Activated naive CD4-positive, alpha-beta T cell treated with anti-CD3 and anti-CD28 coated beads, Interleukin-2, amount 50 U/mL, for 72 hours (primary cell): ENCODE results near the gene C2orf49. TPM values are rescaled to one million over a fixed set of nuclear protein-coding genes. Genes with fewer than 3 reads are reported as not detected.

Experiments used
- ATAC-seq, 2 donors: fragments of 150-1000 bp; cut with Tn5 transposase; 2 replicates each; pipeline ENCODE4 v1.10.0; 2021; ENCODE audit warnings: mild to moderate bottlenecking in 2 of 2, moderate library complexity in 2 of 2
- DNase-seq, 2 donors: peaks; one replicate each; pipeline ENCODE4 v3.0.0; 2021 to 2022; ENCODE audit warnings: low spot score in 2 of 2
- H3K27ac Mint-ChIP-seq, 2 donors: one replicate each; pipeline ENCODE4 v1.8.0; 2022; ENCODE audit warnings: mild to moderate bottlenecking in 2 of 2, mixed read lengths in 2 of 2
- H3K36me3 Mint-ChIP-seq, 2 donors: one replicate each; pipeline ENCODE4 v1.8.0; 2022; ENCODE audit warnings: mixed read lengths in 2 of 2
- H3K9me3 Mint-ChIP-seq, 2 donors: one replicate each; pipeline ENCODE4 v1.8.0; 2022; ENCODE audit warnings: mixed read lengths in 2 of 2
- total RNA-seq, 2 donors: library from RNA; stranded (reverse); gene quantifications; one replicate each; pipeline ENCODE4 v1.2.3, GENCODE V29; 2022

Gene C2orf49
- total RNA-seq, 2 donors from 2014 or later: 24.1 to 25.0 TPM

DNA sequence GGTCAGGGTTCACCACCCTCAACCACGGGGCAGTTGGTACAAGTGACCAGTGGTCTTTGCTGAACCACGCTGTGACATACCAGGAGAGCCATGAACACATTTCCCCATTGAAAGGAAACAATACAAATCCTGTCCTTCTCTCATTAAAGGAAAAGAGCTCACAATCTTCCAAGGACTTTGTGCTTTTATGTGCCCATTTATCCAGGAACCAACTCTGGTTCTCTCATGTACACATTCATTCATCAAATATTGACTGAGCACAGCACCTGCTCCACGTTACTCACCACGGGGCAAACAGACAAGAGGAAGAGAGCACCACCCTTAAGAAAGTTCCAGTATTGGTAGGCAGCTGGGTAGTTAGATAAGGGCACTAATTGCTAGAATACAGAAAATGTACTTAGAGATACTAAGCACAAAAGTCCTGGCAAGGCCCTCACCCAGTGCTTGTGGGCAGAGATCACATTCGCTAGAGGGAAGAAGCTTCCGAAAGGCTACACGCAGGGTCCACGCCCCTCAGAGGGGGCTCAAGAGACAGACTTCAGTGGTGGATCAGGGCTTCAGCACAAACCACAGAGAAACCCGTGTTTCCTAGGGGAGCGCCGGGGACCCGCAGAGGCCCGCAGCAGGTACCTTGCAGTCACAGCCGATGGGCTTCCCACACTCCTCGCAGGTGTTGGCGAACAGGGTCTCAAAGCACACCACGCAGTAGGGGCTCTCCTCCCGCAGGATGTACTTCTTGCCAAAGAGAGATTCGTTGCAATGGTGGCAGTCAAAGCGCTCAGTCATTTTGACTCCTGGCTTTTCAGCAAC lies 48.6 kb downstream of the C2orf49 start:
- no peaks in the 10 kb centered on the region for H3K9me3 Mint-ChIP-seq
- ATAC-seq (no peak), DNase-seq (no peak)
- H3K27ac Mint-ChIP-seq: no peak overlapping the region
- H3K36me3 Mint-ChIP-seq: no peaks in the 10 kb centered on the region

DNA sequence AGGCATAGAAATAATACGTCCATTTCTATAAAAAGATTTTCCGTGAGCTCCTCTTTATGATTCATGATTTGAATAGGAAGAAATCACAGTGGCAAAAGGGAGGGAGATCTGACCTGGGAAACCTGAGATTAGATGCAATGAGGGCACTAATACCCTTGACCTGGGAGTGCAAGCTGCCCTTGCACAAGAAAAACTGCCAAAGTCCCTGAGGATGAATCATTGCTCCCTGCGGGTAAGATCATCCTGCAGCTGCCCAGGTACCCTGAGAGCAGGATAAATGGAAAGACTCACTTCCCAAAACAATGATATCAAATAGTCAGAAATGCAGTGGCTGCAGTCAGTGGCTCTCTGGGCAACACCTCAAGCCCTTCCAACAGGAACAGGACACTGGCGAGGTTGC lies 49.9 kb downstream of the C2orf49 start:
- no peaks in the 10 kb centered on the region for H3K9me3 Mint-ChIP-seq
- DNase-seq (no peak), ATAC-seq (no peak)
- no peak overlapping the region for H3K27ac Mint-ChIP-seq
- no peaks in the 10 kb centered on the region for H3K36me3 Mint-ChIP-seq

DNA sequence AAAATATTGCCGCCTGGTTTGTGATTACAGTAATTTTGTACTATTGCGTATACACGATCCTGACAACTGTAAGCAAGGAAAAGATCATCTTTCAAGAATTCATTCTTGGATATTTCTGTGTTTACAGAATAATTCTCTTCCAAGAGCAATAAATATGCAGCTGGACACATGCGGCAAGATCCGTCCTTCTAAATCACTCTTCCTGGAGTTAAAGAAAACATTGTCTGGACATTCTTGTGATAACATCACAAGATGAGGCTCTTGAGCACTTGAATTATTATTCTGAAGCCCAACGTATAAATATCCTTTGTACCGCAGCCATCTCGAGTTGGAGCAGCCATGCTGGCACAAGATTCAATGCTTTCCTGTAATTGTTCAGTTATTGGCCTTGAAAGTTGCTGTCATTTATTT lies 51.6 kb downstream of the C2orf49 start:
- Mint-ChIP-seq H3K27ac (no peak overlapping the region), H3K9me3 (no peaks in the 10 kb centered on the region), H3K36me3 (no peaks in the 10 kb centered on the region)
- ATAC-seq (no peak), DNase-seq (no peak)

DNA sequence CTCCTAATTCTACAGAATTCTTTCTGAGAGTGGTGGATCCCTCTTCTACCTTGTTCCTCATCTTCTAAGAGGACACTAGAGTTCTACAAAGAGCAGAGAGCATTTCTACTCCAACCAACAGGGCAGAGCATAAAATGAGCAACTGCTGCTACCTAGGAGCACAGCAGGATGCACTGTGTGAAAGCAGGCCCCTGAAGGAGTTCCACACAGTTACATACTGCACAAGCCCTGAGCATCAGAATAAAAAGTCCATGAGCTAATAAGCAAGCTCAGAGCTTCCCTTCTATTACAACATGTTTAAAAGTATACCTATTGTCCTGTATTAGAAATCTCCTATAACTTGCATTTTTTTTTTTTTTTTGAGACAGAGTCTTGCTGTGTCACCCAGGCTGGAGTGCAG lies 53.1 kb downstream of the C2orf49 start:
- ATAC-seq (no peak), DNase-seq (no peak)
- H3K27ac Mint-ChIP-seq: no peak overlapping the region
- H3K9me3 Mint-ChIP-seq: no peaks in the 10 kb centered on the region
- H3K36me3 Mint-ChIP-seq: no peaks in the 10 kb centered on the region

DNA sequence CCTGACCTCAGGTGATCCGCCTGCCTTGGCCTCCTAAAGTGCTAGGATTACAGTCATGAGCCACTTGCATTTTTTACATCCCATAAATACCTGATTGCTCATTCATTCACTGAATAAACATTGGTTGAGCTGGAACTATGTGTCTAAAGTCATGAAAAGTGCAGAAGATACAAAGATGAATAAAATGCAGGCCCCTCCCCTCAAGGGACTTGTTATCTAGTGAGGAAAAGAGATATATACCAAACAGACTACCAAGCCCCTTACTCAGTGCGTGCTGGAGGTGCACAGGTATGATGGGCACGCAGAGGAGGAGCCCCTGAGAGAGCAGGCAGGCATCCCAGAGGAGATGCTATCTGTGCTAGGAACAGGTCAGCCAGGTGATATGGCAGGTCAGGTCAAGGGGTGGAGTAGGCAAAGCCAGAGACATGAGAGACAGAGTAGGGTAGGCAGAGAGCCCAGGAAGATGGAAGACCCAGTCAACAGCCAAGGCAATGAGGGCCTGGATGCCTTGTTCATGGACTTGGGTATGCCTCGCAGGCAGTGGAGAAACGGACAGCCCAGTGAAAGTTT lies 53.8 kb downstream of the C2orf49 start:
- ATAC-seq: no peak
- H3K27ac Mint-ChIP-seq: no peak overlapping the region
- no peak for DNase-seq
- no peaks in the 10 kb centered on the region for H3K9me3 Mint-ChIP-seq
- no peaks in the 10 kb centered on the region for H3K36me3 Mint-ChIP-seq

DNA sequence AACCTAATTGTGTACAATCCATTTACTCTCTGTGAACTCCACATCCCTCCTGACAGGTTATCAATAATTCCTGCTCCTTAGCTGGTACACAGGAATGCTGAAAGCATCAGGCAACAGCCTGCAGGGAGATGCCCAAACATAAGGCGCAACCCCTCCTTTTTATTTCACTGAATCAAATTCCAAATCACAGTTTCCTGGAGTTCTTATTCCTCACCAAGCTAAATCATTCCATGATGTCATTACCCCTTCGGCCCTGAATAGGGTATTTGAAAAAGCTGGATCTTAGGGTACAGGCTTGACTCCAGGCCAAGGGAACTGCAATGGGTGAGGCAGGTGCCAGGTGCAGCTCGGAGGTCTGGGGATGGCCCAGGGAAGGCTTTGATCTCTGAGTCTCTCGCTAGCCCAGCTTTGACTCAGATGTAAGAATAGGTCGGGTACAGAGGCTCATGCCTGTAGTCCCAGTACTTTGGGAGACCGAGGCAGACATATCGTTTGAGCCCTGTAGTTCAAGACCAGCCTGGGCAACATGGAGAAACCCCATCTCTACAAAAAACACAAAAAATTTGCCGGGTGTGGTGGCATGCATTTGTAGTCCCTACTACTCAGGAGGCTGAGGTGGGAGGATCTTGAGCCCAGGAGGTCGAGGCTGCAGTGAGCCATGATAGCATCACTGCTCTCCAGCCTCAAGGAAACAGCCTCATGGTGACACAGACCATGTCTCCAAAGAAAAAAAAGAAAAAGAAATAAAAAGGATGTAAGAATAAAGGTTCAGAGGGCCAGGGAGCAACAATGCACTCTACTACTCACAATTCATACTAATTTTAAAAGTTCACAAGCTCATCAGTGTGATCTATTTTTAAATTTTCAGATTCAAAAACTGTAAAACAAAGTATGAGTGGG lies 54.7 kb downstream of the C2orf49 start:
- Mint-ChIP-seq H3K27ac (no peak overlapping the region), H3K36me3 (no peaks in the 10 kb centered on the region), H3K9me3 (no peaks in the 10 kb centered on the region)
- ATAC-seq (no peak), DNase-seq (no peak)

DNA sequence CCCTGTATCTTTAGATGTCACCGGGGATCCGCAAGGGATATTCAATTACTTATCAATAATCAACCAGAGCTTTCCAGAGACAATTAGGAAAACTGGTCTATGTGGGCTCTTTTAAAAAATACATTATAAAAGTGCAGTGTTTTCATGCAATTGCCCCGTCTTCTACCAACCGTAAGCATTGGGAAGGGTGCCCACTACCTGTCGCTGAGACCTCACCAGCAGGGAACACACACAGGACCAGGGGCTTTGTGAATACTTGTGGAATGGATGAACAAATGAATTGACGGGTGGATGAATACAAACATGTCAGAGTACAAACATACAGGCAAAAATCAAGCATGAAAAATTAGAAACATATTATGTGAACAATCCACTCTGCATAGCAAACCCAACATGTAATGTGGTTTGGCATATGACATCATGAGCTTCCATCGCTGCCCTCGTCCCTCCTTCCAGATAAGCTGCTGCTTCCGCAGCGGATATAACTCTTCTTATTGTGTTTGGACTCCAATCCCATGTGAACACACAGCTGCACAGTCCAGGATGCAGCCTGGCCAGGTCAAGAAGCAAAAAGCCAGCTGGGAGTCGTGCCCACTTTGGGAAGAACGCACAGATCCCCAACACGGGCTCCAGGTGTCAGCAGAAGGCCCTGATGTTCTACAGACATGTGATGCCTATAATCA lies 56.2 kb downstream of the C2orf49 start:
- H3K9me3 Mint-ChIP-seq: no peaks in the 10 kb centered on the region
- ATAC-seq (no peak), DNase-seq (no peak)
- no peaks in the 10 kb centered on the region for H3K36me3 Mint-ChIP-seq
- H3K27ac Mint-ChIP-seq: peak overlapping the region; percentile 3 to 57

DNA sequence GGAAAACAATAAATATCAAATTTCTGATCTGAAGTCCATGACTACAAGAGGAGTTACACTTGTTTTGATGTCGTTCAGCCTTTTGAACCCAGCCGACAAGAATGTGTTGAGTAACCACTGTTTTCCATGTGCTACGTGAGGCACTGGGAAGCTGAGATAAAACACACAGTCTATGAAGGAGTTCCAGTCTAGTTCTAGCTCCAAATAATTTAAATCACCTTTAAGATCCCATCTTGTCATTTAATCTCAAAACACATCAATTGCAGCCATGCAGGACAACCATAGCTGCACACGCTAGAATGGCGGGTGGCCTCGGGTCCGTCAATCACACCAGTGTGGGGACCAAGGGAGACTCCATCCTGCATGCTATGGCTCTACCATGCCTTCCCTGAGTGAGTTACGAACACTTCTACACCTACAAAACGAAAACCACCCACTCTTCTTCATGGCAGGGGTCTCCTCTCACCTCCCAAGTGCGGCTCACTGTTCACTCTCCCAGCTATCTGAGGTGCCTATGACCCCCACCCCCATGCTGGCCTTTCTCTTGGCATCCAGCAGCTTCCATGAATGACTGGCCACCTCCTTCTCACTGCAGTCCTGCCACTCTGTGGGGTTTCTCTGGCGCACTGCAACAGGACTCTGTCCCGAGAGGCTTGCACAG lies 57.7 kb downstream of the C2orf49 start:
- ATAC-seq (no peak), DNase-seq (no peak)
- peak overlapping the region in 1 of 2 donors; percentile 5 for H3K27ac Mint-ChIP-seq
- no peaks in the 10 kb centered on the region for H3K9me3 Mint-ChIP-seq
- no peaks in the 10 kb centered on the region for H3K36me3 Mint-ChIP-seq

DNA sequence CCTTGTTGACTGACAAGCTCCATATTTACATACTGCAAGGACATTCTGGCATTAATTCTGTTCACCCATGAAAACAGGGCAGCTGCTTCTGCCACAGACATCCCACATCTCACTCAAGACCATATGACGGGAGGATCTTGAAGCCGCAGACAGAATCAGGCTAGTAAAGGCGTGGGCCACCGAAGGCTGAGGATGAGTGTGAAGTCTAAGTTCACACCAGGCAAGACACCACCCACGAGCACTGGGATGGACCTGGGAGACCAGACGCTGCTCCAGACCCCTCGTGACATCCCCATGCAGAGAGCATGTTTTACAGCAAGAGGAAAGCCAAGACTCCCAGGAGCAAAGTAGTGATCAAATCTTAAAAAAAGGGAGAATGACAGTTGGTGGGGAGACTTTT lies 58.4 kb downstream of the C2orf49 start:
- no peaks in the 10 kb centered on the region for H3K9me3 Mint-ChIP-seq
- no peaks in the 10 kb centered on the region for H3K36me3 Mint-ChIP-seq
- ATAC-seq (no peak), DNase-seq (no peak)
- H3K27ac Mint-ChIP-seq: peak overlapping the region in 1 of 2 donors; percentile 5

DNA sequence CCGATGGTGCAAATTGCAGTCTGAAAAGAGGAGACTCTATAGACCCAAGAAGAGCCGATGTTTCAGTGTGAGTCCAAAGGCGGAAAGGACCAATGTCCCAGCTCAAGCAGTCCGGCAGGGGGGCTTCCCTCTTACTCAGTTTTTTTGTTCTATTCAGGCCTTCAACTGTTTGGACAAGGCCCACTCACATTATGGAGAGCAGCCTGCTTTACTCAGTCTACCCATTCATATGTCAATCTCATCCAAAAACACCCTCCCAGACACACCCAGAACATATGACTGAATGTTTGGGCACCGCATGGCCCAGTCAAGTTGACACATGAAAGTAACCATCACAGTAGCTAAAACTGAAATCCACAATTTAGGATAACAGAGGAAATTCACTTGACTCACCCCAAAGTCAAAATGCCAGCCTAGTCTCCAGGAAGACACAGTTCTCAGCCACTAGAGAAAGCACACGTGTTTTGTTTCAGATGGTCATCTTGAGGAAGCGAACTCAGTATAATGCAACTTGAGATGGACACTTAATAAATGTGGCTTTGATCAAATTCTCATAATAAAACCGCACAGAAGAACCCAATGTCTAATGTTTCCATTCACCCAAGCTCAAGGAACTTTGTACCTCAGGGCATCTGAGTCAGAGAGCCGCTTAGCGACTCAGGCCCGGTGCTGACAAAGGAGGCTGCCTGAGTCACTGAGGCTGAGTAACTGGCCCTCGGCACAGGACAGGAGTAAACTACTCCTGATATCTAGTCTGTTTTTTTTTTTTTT lies 59.1 kb downstream of the C2orf49 start:
- DNase-seq: peak; percentile 30 to 72
- Mint-ChIP-seq H3K27ac (peak overlapping the region in 1 of 2 donors; percentile 14), H3K36me3 (no peaks in the 10 kb centered on the region), H3K9me3 (no peaks in the 10 kb centered on the region)
- peak; percentile 72 to 84 for ATAC-seq

DNA sequence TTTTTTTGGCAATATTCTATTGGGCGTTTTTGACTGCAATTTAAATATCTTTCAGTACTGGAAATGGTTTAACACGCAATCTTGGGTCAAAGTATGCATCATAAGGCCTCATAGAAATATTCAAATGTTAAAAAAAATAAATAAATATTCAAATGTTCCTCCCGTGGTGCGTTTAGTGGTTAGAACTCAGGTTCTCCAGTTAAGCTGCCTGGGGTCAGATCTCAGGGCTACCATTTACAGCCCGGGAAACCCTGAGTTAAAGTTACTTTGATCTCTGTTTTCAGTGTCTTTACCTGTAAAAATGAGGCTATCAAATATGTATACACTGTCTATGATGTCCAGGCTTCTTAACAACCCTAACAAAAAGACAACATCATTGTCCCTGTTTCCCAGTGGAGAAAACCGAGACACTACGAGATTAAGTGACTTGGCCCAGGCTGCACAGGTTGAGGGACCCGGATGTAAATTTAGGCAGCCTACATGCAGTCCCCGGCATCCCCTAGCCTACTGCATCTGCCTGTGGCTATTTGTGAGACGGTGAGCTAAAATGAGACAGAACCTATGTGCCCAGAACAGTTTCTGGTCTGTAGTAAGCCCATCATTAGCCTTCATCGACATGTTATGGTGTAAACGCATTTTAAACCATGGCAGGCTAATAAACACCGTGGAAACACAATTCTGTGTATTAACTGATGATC lies 59.8 kb downstream of the C2orf49 start:
- H3K9me3 Mint-ChIP-seq: no peaks in the 10 kb centered on the region
- ATAC-seq (no peak), DNase-seq (no peak)
- H3K27ac Mint-ChIP-seq: no peak overlapping the region
- H3K36me3 Mint-ChIP-seq: no peaks in the 10 kb centered on the region

DNA sequence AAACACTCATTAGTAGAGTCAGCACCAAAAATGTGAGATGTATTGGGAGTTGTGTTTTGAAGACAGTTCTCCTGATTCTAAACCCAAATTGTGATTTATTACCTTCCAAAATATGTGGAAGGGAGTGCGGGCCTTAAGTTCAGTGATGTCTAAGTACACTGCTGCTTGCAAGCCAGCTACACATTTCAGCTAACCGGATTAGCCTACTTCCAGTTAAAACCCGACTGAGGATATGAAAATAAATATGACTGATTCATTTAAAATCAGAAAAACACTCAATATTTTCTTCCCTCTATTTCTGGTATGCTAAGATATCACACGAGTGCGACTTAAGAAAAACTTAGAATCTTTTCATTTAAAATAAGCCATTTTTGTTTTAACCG lies 60.6 kb downstream of the C2orf49 start:
- Mint-ChIP-seq H3K36me3 (no peaks in the 10 kb centered on the region), H3K9me3 (no peaks in the 10 kb centered on the region), H3K27ac (peak overlapping the region in 1 of 2 donors; percentile 54)
- DNase-seq (no peak), ATAC-seq (no peak)

DNA sequence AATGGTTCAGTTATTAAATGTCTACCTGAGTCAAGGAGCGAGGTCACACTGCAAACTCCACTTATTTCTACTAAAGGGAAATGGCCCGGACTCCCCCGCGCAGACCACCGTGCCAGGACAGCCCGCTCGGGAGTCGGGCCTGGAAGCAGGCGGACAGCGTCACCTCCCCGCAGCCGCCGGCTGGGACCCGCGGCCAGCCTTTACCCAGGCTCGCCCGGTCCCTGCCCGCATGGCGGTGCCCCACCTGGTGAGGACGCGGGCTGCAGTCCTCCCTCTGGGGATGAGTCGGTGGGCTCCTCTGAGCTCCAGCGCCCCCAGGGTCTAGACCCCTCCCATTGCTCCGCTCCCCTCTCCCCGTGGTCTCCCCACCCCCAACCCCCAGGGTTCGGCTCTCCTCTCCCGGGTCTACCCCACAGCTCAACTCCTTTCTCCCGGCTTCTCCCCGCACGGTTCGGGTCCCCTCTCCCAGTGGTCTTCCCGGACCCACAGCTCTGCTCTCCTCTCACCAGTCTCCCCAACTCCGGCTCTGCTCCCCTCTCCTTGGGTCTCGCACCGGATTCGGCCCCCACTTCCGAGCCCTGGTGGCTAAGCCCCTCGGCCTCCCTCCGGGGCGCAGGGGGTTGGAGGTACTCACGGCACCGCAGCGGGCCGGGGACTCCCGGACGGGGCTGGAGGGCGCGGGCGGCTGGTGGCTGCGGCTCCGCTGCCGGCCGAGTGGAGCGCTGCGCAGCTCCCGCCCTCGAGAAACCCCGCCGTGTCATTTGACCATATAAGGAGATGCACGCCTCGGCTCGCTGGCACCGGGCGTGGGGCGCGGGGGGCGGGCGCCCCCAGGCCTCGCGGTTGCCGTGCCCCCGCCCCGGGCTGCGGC lies 61.2 kb downstream of the C2orf49 start, which contains the start of gene FHL2:
TSS of gene FHL2 (minus strand) at position 716 of the 871 bp plus-strand sequence. CDS start 12,535 bp downstream, outside the sequence.
- peak; percentile 90 to 98 for ATAC-seq
- peak; percentile 72 to 76 for DNase-seq
- peak within 1 kb of the TSS; percentile 18 to 54 for H3K27ac Mint-ChIP-seq
- H3K36me3 Mint-ChIP-seq: no peaks in the 10 kb centered on the region
- H3K9me3 Mint-ChIP-seq: no peaks in the 10 kb centered on the region
